BE2C (cell line): Measurements from ENCODE around the gene SYT1.

Source experiments
- DNase-seq: peaks from one replicate; pipeline ENCODE4 v3.0.0-alpha.2; 2020
- H3K27me3 ChIP-seq: fragments of 250-450 bp; sonication (Bioruptor Pico); 2 replicates; pipeline ENCODE4 v1.5.1; 2020; ENCODE audit warnings: mild to moderate bottlenecking
- H3K36me3 ChIP-seq: fragments of 250-450 bp; sonication (Bioruptor Pico); 2 replicates; pipeline ENCODE4 v1.5.1; 2020; ENCODE audit warnings: mild to moderate bottlenecking
- H3K4me1 ChIP-seq: fragments of 250-450 bp; sonication (Bioruptor Pico); 2 replicates; pipeline ENCODE4 v1.5.1; 2020
- H3K4me3 ChIP-seq: 2 replicates; pipeline ENCODE4 v1.5.1; 2011; ENCODE audit warnings: low read depth, low read length
- H3K9me3 ChIP-seq: fragments of 250-450 bp; sonication (Bioruptor Pico); 2 replicates; pipeline ENCODE4 v1.5.1; 2020
- CTCF ChIP-seq: IDR thresholded peaks from 2 replicates; pipeline ENCODE4 v1.5.1; 2012; ENCODE audit warnings: mild to moderate bottlenecking, low read depth, low read length

Gene SYT1

GRCh38 chr12:79082595-79082994, 218.0 kb downstream of the SYT1 start:
- Histone ChIP-seq H3K9me3 (no peaks in the 10 kb centered on the region), H3K36me3 (peaks cover 28% of the 10 kb centered on the region), H3K27me3 (no peaks in the 10 kb centered on the region), H3K4me3 (no peak overlapping the region), H3K4me1 (peaks cover 7% of the 10 kb centered on the region; the same call in 1 of the 2 replicates)
- no peak for DNase-seq
- TF ChIP-seq CTCF: no peak

DNA sequence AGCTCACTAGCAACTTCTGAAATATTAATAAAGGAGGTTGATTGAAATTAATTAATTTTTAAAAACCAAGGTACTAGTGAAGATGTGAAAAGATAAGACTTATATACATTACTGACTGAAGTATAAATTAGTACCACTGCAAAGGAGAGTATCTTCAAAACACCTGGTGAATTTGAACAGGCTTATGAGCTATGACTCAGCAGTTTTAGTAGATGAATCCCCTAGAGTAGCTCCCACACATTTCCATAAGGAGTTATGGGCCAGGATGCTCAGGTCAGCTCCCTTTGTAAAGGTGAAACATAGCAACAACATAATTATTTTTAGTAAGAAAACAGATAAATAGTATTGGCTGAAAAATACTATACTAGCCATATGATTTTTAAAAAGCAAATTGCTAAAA, 218.6 kb downstream of the SYT1 start:
- no peak for TF ChIP-seq CTCF
- no peak overlapping the region for H3K4me3 ChIP-seq
- peaks cover 32% of the 10 kb centered on the region for H3K36me3 ChIP-seq
- no peak for DNase-seq
- H3K27me3 ChIP-seq: no peaks in the 10 kb centered on the region
- H3K4me1 ChIP-seq: peaks cover 7% of the 10 kb centered on the region; the same call in 1 of the 2 replicates
- H3K9me3 ChIP-seq: no peaks in the 10 kb centered on the region

GRCh38 chr12:79085106-79085682, 220.6 kb downstream of the SYT1 start:
- TF ChIP-seq CTCF: no peak
- Histone ChIP-seq H3K9me3 (no peaks in the 10 kb centered on the region), H3K27me3 (no peaks in the 10 kb centered on the region), H3K36me3 (peaks cover 27% of the 10 kb centered on the region), H3K4me1 (peaks cover 7% of the 10 kb centered on the region; the same call in 1 of the 2 replicates), H3K4me3 (no peak overlapping the region)
- no peak for DNase-seq

DNA sequence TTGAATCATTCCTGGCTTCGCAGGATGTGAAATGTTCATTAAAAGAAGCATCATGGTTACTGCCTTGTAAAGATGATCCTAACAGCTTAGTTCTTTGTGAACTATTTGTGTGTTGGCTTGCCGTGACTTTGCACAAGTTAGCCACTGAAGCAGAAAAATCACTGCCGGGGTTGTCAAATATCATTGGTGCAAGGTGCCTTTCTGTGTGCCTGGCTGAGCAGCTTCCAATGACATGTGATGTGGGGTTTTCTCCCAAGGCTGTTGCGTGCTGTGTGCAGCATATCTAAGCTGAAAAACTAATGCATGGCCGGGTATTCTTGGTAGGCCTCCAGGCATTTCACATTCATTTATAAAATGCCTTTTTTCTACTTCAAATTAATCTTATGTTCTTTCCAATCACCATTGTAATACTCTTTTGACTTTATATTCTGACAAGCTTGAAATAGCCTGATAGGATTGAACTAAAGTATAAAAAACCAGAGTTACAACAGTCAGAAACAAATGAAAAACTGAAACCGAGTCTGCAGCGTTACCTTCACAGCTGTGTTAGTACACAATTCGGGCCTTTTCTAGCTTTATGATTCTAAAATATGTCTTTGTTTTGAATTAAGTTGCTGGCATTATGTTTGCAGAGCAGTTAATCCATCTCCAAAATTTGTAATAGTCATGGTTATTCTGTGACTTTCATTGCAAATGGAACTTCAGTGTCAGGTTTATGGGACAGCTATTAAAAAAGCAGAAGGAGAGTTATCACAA, 222.1 kb downstream of the SYT1 start:
- Histone ChIP-seq H3K27me3 (no peaks in the 10 kb centered on the region), H3K9me3 (no peaks in the 10 kb centered on the region), H3K36me3 (peaks cover 23% of the 10 kb centered on the region), H3K4me1 (peaks cover 7% of the 10 kb centered on the region; the same call in 1 of the 2 replicates), H3K4me3 (no peak overlapping the region)
- no peak for DNase-seq
- no peak for TF ChIP-seq CTCF

DNA sequence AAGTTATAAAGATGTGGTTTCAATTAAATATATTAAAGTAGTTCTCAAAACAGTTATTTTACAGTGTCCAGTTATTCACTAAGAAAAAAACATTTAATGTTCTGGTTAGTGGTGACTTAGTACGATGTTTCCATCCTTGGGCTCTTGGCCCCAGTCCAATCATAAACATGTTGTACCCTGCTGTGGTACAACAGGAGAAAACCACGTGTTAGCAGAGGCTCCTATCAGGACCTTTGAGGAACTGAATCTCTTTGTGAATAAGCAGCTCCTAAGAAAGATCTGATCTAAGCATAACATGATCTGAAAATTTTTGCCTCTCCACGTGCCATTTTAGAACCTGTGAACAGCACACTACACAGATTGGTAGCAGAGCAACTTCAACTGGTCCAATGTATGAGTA, 234.0 kb downstream of the SYT1 start:
- peak; percentile 36 for DNase-seq
- no peak for TF ChIP-seq CTCF
- Histone ChIP-seq H3K9me3 (no peaks in the 10 kb centered on the region), H3K27me3 (no peaks in the 10 kb centered on the region), H3K4me3 (no peak overlapping the region), H3K4me1 (peaks cover 20% of the 10 kb centered on the region), H3K36me3 (peaks cover 21% of the 10 kb centered on the region)

DNA sequence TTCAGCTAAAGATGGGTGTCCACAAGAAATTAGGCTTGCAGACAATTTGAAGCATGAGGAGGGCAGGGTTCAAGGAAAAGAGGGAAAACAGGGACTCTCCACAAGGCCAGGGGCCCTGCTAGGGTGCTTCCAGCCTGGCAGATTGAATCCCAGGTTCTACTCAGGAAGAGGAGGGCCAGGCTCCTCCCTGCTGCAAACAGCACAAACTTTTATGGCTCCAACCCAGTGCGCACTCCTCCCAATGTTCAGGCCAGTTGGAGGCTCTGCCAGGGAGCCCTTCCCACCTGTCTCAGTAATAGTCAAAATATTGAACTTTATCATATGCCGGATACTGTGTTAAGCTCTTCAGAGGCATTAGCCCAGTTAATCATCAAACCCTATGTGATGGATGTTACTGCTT, 244.4 kb downstream of the SYT1 start:
- Histone ChIP-seq H3K36me3 (peaks cover 3% of the 10 kb centered on the region; the same call in 1 of the 2 replicates), H3K4me3 (no peak overlapping the region), H3K4me1 (peaks cover 11% of the 10 kb centered on the region), H3K27me3 (no peaks in the 10 kb centered on the region), H3K9me3 (no peaks in the 10 kb centered on the region)
- DNase-seq: no peak
- TF ChIP-seq CTCF: no peak
